Lower lobe of right lung (tissue), 2 donors: ENCODE data around the gene DDX5. TPM values are rescaled to one million over a fixed set of nuclear protein-coding genes. Genes with fewer than 3 reads are reported as not detected.

Source experiments
- ATAC-seq, 2 donors: fragments of 200-7000 bp; cut with Tn5 transposase; one replicate each; pipeline ENCODE4 v1.9.1; 2020 to 2022; ENCODE audit warnings: mild to moderate bottlenecking in 2 of 2, moderate library complexity in 2 of 2
- DNase-seq: peaks from one replicate; pipeline ENCODE4 v3.0.0-alpha.2; 2020
- H3K27ac ChIP-seq: fragments of 200-600 bp; one replicate; pipeline ENCODE4 v1.8.0; 2022
- H3K27me3 ChIP-seq: fragments of 200-600 bp; one replicate; pipeline ENCODE4 v1.8.0; 2022; ENCODE audit warnings: low read depth
- H3K36me3 ChIP-seq: fragments of 200-600 bp; one replicate; pipeline ENCODE4 v1.8.0; 2022; ENCODE audit warnings: mild to moderate bottlenecking
- H3K4me1 ChIP-seq: fragments of 200-600 bp; one replicate; pipeline ENCODE4 v1.8.0; 2022
- H3K4me3 ChIP-seq: fragments of 200-600 bp; one replicate; pipeline ENCODE4 v1.8.0; 2022; ENCODE audit warnings: mild to moderate bottlenecking
- H3K9me3 ChIP-seq: fragments of 200-600 bp; one replicate; pipeline ENCODE4 v1.8.0; 2022
- CTCF ChIP-seq: fragments of 200-600 bp; IDR thresholded peaks from one replicate; pipeline ENCODE4 v1.8.0; 2022; ENCODE audit warnings: antibody characterized with exemption, mild to moderate bottlenecking
- intact Hi-C: fragments of 100-400 bp; cut with DNase I; formaldehyde crosslinking; loops from one replicate; pipeline ENCODE4 v1.11.0; 2022
- total RNA-seq: library from RNA; stranded (reverse); fragmentation: NEBNext Ultra II Directional; extraction: Animal tissue kit (Norgen Biotek cat#: 25700); gene quantifications from one replicate; pipeline ENCODE4 v1.2.1, GENCODE V29; 2021
- donor health status: DM: no; HTN: yes; CAD: no; lungs with severe emphysema.

The DDX5 gene
- total RNA-seq, 1 donor from 2014 or later: 964 TPM

DNA sequence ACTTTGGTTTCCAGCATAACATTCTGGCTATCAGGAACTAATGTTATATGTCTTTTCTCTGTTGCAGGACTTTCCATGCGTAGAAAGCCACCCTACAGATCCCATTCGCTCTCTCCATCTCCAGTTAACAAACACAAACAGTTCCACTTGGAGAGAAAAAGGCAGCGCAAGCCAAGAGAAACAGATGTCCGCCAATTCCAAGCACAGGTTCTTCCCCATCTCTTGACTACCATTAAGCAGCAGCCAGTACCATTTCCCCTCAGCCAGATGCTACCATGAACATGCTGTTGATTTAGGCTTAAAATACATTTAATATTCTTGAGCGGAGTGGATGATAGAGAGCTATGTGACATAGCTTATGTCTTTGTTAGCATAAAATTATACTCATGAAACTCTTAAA, 23.1 kb upstream of the DDX5 start:
- no peak overlapping the region for H3K27ac ChIP-seq
- TF ChIP-seq CTCF: no peak
- DNase-seq: no peak
- H3K9me3 ChIP-seq: no peaks in the 10 kb centered on the region
- H3K4me1 ChIP-seq: no peaks in the 10 kb centered on the region
- no peaks in the 10 kb centered on the region for H3K27me3 ChIP-seq
- peaks cover 100% of the 10 kb centered on the region for H3K36me3 ChIP-seq
- intact Hi-C loops: no loop called here
- H3K4me3 ChIP-seq: no peak overlapping the region
- ATAC-seq: no peak

GRCh38 chr17:64527914-64528313, 21.8 kb upstream of the DDX5 start:
- H3K4me3 ChIP-seq: no peak overlapping the region
- intact Hi-C loops: no loop called here
- no peak for TF ChIP-seq CTCF
- no peaks in the 10 kb centered on the region for H3K9me3 ChIP-seq
- DNase-seq: no peak
- H3K36me3 ChIP-seq: peaks cover 100% of the 10 kb centered on the region
- ATAC-seq: no peak
- no peak overlapping the region for H3K27ac ChIP-seq
- no peaks in the 10 kb centered on the region for H3K27me3 ChIP-seq
- no peaks in the 10 kb centered on the region for H3K4me1 ChIP-seq

DNA sequence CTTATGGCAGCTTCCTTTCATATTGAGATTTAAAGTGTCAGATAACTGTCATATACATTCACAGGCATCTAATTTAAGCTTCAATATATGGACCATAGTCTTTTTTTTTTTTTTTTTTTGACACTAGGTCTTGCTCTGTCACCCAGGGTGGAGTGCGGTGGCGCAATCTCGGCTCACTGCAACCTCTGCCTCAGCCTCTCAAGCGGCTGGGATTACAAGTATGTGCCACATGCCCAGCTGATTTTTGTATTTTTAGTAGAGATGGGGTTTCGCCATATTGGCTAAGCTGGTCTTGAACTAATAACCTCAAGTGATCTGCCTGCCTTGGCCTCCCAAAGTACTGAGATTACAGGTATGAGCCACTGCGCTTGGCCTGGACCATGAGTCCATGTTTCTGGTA, 14.3 kb upstream of the DDX5 start:
- DNase-seq: no peak
- no peak for ATAC-seq

GRCh38 chr17:64519601-64520000, 13.5 kb upstream of the DDX5 start:
- intact Hi-C loops: no loop called here
- Histone ChIP-seq H3K9me3 (no peaks in the 10 kb centered on the region), H3K27me3 (no peaks in the 10 kb centered on the region), H3K27ac (no peak overlapping the region), H3K4me3 (no peak overlapping the region), H3K4me1 (no peaks in the 10 kb centered on the region), H3K36me3 (peaks cover 99% of the 10 kb centered on the region)
- DNase-seq (no peak), ATAC-seq (no peak)
- TF ChIP-seq CTCF: no peak

More for the DNA sequence above, 14.3 kb upstream of the DDX5 start:
- no peak for TF ChIP-seq CTCF
- intact Hi-C loops: no loop called here
- Histone ChIP-seq H3K36me3 (peaks cover 100% of the 10 kb centered on the region), H3K27me3 (no peaks in the 10 kb centered on the region), H3K4me1 (no peaks in the 10 kb centered on the region), H3K27ac (no peak overlapping the region), H3K9me3 (no peaks in the 10 kb centered on the region), H3K4me3 (no peak overlapping the region)

DNA sequence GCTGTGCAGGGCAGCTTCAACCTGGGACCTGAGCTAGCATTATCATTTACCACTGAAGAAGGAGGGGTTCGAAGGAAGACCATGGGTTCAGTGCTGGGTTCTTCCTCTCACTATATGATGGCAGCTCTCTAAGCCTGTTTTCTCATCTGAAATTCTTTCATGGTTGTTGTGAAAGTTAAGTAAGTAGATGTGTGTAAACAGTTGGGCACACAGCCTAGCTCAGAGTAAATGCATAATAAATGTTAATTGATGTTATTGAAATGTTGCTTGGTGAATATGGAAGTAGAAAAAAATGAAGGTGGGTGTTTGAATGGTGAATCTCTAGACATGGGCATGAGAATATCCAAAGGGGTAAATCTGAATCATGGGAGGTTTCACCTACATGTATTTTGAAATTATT, 9.7 kb upstream of the DDX5 start:
- Histone ChIP-seq H3K27ac (no peak overlapping the region), H3K36me3 (peaks cover 99% of the 10 kb centered on the region), H3K9me3 (no peaks in the 10 kb centered on the region), H3K4me3 (no peak overlapping the region), H3K27me3 (no peaks in the 10 kb centered on the region), H3K4me1 (no peaks in the 10 kb centered on the region)
- intact Hi-C loops: no loop called here
- TF ChIP-seq CTCF: no peak
- no peak for DNase-seq
- ATAC-seq: no peak

- no peak overlapping the region for H3K27ac ChIP-seq
- peaks cover 99% of the 10 kb centered on the region for H3K36me3 ChIP-seq
- H3K27me3 ChIP-seq: no peaks in the 10 kb centered on the region
- H3K4me3 ChIP-seq: no peak overlapping the region
- H3K9me3 ChIP-seq: no peaks in the 10 kb centered on the region
- intact Hi-C loops: no loop called here
- DNase-seq (no peak), ATAC-seq (no peak)
- no peaks in the 10 kb centered on the region for H3K4me1 ChIP-seq
- no peak for TF ChIP-seq CTCF
Observed at GRCh38 chr17:64515419-64515818, 9.3 kb upstream of the DDX5 start.
